Measurements from ENCODE around the gene HCK.

The HCK gene

GRCh38 chr20:32021091-32021490 is 31.0 kb upstream of the HCK start:
- peaks cover 0 to 20% (median 14%) of the 10 kb centered on the region in 4 donors for H3K4me1 ChIP-seq

GRCh38 chr20:32024683-32025295 is 27.3 kb upstream of the HCK start:
- Histone ChIP-seq H3K27ac (no peak overlapping the region), H3K27me3 (peaks cover 0 to 58% of the 10 kb centered on the region in 2 donors), H3K9me3 (no peaks in the 10 kb centered on the region), H3K4me3 (no peak overlapping the region), H3K36me3 (no peaks in the 10 kb centered on the region), H3K4me1 (peaks cover 0 to under 1% (median 0%) of the 10 kb centered on the region in 4 donors)
- no peak for TF ChIP-seq CTCF (IDR thresholded peaks at IDR 0.05)
- DNase-seq = no peak
- intact Hi-C loops (cut with DNase I; ENCODE audit: low total_unique reads) = loop anchor here (5.0 kb wide), 1 partner anchor 192 kb away; no protein-coding TSS in a partner anchor

More at GRCh38 chr20:32021091-32021490, 31.0 kb upstream of the HCK start:
- Histone ChIP-seq H3K4me3 (no peak overlapping the region), H3K9me3 (no peaks in the 10 kb centered on the region), H3K27ac (no peak overlapping the region), H3K27me3 (peaks cover 0 to 93% of the 10 kb centered on the region in 2 donors), H3K36me3 (no peaks in the 10 kb centered on the region)
- DNase-seq = peak in 1 of 2 donors; percentile 13
- TF ChIP-seq CTCF (IDR thresholded peaks at IDR 0.05) = no peak
- intact Hi-C loops (cut with DNase I; ENCODE audit: low total_unique reads) = no loop called here

- intact Hi-C loops (cut with DNase I; ENCODE audit: low total_unique reads) = loop anchor here (5.0 kb wide), 1 partner anchor 195 kb away; no protein-coding TSS in a partner anchor
- no peak overlapping the region for H3K4me3 ChIP-seq
- no peak for TF ChIP-seq CTCF (IDR thresholded peaks at IDR 0.05)
- H3K9me3 ChIP-seq = no peaks in the 10 kb centered on the region
- peaks cover 0 to 11% (median 7%) of the 10 kb centered on the region in 4 donors for H3K4me1 ChIP-seq
- H3K27ac ChIP-seq = no peak overlapping the region
- DNase-seq = no peak
- H3K27me3 ChIP-seq = peaks cover 0 to 37% of the 10 kb centered on the region in 2 donors
- H3K36me3 ChIP-seq = no peaks in the 10 kb centered on the region
Observed at GRCh38 chr20:32027643-32028042, 24.4 kb upstream of the HCK start.

- no peak overlapping the region for H3K27ac ChIP-seq
- H3K4me1 ChIP-seq = peaks cover 0 to 11% (median 7%) of the 10 kb centered on the region in 4 donors
- DNase-seq = no peak
- no peaks in the 10 kb centered on the region for H3K36me3 ChIP-seq
- peaks cover 0 to 33% of the 10 kb centered on the region in 2 donors for H3K27me3 ChIP-seq
- intact Hi-C loops (cut with DNase I; ENCODE audit: low total_unique reads) = loop anchor here (5.0 kb wide), 1 partner anchor 197 kb away; no protein-coding TSS in a partner anchor
- H3K4me3 ChIP-seq = no peak overlapping the region
- no peak for TF ChIP-seq CTCF (IDR thresholded peaks at IDR 0.05)
- H3K9me3 ChIP-seq = no peaks in the 10 kb centered on the region
Observed at GRCh38 chr20:32028647-32029372, 23.2 kb upstream of the HCK start.

GRCh38 chr20:32029561-32029960 is 22.5 kb upstream of the HCK start:
- no peaks in the 10 kb centered on the region for H3K36me3 ChIP-seq
- H3K27ac ChIP-seq = no peak overlapping the region
- no peak overlapping the region for H3K4me3 ChIP-seq
- H3K4me1 ChIP-seq = peaks cover 0 to 11% (median 7%) of the 10 kb centered on the region in 4 donors
- no peak for TF ChIP-seq CTCF (IDR thresholded peaks at IDR 0.05)
- H3K9me3 ChIP-seq = no peaks in the 10 kb centered on the region
- intact Hi-C loops (cut with DNase I; ENCODE audit: low total_unique reads) = loop anchor here (5.0 kb wide), 1 partner anchor 197 kb away; no protein-coding TSS in a partner anchor
- no peak for DNase-seq
- peaks cover 0 to 33% of the 10 kb centered on the region in 2 donors for H3K27me3 ChIP-seq
